GM23338 (cell line): ENCODE measurements around the gene SCYGR6.
A peak's percentile ranks its signal among the peaks of the same experiment; 100 is the strongest.

ENCODE experiments used
- CREB1 ChIP-seq: fragments of 250-450 bp; sonication (Bioruptor Pico); IDR thresholded peaks from 2 replicates; pipeline ENCODE4 v1.5.0; 2020; ENCODE audit warnings: low read depth, mild to moderate bottlenecking, moderate library complexity
- EZH2 ChIP-seq: fragments of 200-600 bp; sonication (generic); IDR thresholded peaks from one replicate; pipeline ENCODE4 v1.8.0; 2017; ENCODE audit warnings: antibody characterized with exemption, mild to moderate bottlenecking, low read depth; ENCODE audit not compliant: unreplicated experiment
- POLR2AphosphoS5 ChIP-seq: IDR thresholded peaks from 2 replicates; pipeline ENCODE4 v1.6.1; 2016; ENCODE audit warnings: antibody characterized with exemption, low read depth
- TF ChIP-seq, protein P1 (sequence below), 2 experiments: fragments of 200-600 bp in 1 of 2; sonication (generic) in 1 of 2; conservative IDR thresholded peaks; 2 replicates each; pipeline versions ENCODE4 v1.5.1 to v1.6.1; 2016 to 2017; ENCODE audit warnings: antibody characterized with exemption in 2 of 2, low read depth in 2 of 2, mild to moderate bottlenecking in 2 of 2, moderate library complexity in 1 of 2
- TF ChIP-seq, protein P2 (sequence below): IDR thresholded peaks from 2 replicates; pipeline ENCODE4 v1.6.1; 2016; ENCODE audit warnings: antibody characterized with exemption

DNA sequence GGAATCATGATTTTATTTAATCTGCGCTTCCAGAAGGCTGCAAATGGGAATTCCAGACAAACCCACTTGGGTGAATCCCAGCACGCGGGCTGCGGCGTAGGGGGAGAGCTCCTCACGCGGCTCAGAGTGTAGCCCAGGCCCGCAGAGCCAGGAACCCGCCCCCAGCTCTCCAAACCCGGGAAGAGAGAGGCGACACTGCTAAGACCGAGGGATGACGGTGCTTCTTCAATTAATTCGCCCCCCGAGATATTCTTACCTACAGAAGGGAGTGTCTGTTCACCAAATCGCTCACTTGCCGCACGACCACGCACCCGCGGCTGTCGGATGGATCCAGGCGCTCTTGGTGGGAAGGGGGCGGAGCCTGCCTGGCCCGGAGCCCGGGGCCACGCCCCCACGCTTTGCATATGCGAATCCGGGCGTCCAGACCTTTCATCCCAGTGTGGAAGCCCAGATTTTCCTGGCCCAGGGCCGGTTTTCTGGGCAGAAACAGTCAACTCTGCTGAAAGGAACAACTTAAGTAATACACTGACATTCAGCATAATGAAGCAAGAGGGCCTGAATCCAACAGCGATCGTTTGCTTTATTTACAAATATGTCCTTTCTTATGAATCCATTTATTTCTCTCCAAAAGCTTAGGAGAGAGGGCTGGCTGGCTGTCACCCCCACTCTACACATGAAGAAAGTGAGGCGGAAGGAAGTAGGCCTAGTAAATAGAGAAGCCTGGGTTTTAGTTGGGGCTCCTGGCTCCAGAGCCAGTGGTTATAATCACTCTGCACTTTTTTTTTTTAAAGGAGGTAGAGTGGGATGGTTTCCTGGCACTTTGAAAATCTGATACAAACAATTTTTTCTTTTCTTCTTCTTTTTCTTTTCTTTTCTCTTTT lies 6.6 kb downstream of the SCYGR6 start, which contains the start of gene SLC19A3:
- TF ChIP-seq, protein P1, sequence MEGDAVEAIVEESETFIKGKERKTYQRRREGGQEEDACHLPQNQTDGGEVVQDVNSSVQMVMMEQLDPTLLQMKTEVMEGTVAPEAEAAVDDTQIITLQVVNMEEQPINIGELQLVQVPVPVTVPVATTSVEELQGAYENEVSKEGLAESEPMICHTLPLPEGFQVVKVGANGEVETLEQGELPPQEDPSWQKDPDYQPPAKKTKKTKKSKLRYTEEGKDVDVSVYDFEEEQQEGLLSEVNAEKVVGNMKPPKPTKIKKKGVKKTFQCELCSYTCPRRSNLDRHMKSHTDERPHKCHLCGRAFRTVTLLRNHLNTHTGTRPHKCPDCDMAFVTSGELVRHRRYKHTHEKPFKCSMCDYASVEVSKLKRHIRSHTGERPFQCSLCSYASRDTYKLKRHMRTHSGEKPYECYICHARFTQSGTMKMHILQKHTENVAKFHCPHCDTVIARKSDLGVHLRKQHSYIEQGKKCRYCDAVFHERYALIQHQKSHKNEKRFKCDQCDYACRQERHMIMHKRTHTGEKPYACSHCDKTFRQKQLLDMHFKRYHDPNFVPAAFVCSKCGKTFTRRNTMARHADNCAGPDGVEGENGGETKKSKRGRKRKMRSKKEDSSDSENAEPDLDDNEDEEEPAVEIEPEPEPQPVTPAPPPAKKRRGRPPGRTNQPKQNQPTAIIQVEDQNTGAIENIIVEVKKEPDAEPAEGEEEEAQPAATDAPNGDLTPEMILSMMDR (conservative IDR thresholded peaks at IDR 0.05; ENCODE audit: low read depth in 2 of 2): no peak
- TF ChIP-seq EZH2 (no peak), POLR2AphosphoS5 (peak; percentile 63; the same call in 1 of the 2 replicates), CREB1 (CRISPR knock-in tag) (no peak)
- TF ChIP-seq, protein P2, sequence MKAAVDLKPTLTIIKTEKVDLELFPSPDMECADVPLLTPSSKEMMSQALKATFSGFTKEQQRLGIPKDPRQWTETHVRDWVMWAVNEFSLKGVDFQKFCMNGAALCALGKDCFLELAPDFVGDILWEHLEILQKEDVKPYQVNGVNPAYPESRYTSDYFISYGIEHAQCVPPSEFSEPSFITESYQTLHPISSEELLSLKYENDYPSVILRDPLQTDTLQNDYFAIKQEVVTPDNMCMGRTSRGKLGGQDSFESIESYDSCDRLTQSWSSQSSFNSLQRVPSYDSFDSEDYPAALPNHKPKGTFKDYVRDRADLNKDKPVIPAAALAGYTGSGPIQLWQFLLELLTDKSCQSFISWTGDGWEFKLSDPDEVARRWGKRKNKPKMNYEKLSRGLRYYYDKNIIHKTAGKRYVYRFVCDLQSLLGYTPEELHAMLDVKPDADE: no peak
